NCI-H2107 treated with DMSO at 0.1 percent for 48 hours (cell line): ENCODE data around the gene NSDHL.
"Not testable (repeated sequence)": the region's sequence is repeated elsewhere in the genome, so short reads cannot be mapped to it uniquely, and the experiment has no call there.

ENCODE experiments used
- DNase-seq: peaks from one replicate; lab custom pipeline; 2025; ENCODE audit not compliant: unreplicated experiment; lab: John Stamatoyannopoulos, UW

The NSDHL gene

DNA sequence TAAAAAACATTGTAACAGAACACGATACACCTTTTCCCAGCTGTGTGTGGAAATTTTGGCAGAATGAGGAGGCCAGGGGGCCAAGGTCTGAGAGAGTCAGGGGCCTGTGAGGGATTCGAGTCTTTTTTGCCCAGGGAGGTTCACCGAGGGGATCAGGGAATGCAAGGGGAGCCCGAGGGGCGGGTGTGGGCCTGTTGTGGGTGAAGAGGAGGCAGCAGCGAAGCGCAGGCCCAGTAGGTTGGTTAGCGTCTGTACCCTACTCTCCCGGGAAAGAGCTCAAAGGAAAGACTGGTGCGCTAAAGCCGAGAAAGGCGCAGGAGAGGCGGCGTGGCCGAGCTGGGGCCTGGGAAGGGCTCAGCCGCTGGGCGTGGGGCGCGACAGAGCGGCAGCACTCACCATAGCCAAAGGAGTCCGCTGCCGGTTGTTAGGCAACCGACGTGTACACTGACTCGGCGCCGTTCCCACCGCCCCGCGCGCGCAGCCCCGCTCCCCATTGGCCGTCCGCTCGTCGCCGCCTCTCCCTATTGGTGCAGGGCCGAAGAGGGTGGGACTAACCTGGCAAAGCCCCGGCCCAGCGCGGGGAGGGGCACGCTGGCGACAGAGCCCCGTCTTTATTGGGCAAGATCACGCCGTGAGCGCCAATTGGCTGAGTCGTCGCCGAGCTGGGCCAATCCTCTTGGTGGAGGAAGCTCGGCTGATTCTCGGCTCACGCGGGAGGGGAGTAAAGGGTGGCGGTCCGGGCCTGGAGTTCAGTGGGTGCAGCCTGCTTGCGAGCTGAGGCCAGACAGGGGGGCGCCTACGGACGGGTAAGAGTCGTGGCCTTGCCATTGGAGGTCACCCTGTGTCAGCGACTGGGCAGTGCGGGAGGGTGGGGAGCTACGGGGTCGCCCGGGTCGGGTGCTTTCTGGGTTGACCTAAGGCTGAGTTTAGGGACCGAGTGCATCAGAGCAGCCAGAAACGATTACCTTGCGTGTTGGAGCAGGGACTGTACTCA is at the start of gene NSDHL, which contains the start of gene CETN2:
NSDHL (plus strand) TSS at position 752 of the 994 bp plus-strand sequence. CDS start 15,262 bp downstream, outside the sequence.
CETN2 (minus strand) TSS at position 446 of the 994 bp plus-strand sequence; CDS start at position 399, 47 bp downstream.
- peak; percentile 90 for DNase-seq

DNA sequence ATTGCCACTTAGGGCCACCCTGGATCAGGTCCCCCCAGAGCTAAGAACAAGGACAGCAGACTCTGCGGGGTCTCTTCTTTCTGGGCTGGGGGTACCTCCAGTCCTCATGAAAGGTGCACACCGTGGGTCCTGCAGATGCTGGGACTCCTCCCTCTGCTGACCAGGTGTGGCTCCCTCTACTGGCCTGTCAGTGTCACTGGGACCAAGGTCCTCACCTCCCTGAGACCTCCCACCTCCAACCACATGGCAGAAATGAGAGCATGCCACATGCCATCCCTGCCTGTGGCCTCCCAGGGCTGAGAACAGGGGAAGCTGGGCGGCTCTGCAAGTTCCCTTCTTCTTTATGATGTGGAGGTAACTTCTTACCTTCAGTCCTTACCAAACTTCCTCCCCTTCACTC is 43.8 kb upstream of the NSDHL start:
- not testable (repeated sequence) for DNase-seq

DNA sequence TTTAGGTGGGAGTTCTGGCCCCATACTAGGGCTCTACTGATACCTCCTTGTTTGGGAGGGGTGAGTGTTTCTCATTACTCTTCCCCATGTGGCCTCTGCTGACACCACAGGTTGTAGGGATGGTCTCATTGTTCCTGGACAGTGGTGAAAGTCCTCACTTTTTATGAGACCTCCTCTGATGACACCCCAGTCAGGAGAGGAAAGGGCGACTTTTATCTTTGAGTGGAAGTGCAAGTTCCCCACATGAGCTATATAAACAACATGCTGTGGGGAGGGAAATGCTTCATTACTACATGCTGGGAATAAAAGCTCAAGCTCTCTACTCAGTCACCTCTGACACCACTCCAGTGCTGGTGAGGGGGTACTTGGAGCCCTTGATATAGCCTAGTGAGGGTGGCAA is 31.9 kb upstream of the NSDHL start:
- DNase-seq, result no peak

DNA sequence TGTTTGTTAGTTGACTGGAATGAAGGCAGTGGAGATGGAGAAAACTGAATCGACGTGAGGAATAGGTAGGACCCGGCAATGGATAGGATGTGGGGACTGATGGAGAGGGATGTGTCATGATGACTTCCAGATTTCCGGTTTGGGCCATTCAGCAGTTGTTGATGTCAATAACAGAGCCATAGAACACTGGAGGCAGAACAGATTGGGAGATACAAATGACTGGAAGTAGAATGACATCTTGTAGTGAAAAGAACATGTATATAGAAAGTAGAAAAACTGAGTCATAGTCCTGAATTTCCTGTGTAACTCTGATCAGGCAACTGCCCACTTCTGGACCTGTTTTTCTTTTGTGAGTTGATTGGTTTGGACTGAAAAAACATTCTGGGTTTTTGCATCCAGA is 24.8 kb upstream of the NSDHL start:
- DNase-seq, result no peak

DNA sequence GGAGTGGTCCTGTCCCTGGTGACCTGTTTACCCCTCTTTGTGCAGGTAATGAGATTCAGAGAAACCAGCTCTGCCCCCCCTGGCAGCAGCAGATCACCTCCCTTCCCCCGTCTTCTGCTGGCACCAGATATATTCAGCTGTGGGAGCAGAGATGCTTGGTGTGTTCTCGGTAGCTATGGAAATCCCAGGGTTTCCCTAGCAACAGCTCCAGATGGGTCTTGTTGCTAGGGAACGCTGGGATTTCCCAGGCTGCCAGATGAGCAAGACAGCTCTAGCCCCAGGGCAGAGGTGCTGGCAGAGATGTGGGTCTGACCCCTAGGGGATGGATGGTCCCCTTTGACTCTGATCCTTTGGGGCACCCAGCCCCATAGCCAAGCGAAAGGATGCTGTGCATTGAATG is 20.5 kb upstream of the NSDHL start:
- DNase-seq, result no peak

DNA sequence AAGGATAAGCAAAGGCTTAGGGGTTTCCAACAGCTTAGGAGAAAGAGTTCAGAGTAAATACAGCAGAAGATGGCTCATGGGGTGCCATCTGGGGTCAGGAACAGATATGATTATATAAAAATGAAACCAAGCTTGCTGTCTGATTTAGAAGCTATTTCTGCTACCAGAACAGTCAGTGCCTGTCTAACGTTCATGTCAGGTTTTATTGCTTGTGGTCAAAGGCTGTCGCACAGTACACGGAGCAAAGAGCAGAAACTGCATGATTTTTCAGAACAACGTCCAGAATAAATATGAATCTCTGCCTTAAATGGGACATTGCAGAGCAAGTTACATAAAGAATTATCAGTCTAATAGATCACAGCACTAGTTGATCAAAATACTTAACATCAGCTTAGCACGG is 17.7 kb upstream of the NSDHL start:
- no peak for DNase-seq

DNA sequence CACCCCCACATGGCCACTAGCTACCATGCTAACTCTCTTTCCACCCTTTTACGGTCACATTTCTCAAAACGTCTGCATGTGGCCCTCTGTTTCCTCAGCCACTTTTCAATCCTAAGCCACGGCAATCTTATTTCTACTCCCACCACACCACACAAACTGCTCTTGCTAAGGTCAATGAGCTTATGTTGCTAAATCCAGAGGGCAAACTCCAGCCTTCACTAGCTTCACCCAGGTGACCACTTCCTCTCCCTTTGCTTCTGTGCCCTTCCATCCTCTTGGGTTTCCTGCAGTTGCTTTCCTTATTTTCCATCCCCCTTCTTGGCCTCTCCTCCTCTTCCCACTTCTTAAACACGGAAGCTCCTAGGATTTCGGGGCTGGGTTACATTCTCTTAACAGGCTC is 16.8 kb upstream of the NSDHL start:
- DNase-seq, result no peak

DNA sequence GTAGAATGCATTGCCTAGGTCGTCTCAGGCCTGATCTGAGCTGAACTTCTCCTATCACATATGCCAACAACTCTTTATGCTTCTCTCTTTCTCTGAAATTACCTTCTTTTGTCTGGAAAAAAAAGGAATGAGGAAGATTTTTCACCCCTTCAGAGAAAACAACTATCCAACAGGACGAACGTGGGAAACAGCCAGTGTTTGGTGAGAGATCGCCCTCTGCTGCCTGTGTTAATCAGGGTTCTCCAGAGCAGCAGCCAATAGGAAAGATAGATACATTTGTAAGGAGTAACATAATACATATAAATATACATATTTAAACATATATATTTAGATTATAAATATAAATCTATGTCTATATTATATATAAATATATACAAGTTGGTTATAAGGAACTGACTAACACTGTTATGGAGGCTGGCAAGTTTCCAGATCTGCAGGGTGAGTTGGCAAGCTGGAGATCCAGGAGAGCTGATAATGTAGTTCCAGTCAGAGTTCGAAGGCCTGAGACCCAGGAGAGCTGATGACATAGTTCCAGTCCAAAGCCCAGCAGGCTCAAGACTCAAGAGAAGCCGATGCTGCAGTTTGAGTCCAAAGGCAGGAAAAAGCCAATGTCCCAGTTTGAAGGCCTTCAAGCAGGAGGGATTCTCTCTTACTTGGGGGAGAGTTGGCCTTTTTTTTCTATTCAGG is 13.6 kb upstream of the NSDHL start:
- DNase-seq, result peak; percentile 3

DNA sequence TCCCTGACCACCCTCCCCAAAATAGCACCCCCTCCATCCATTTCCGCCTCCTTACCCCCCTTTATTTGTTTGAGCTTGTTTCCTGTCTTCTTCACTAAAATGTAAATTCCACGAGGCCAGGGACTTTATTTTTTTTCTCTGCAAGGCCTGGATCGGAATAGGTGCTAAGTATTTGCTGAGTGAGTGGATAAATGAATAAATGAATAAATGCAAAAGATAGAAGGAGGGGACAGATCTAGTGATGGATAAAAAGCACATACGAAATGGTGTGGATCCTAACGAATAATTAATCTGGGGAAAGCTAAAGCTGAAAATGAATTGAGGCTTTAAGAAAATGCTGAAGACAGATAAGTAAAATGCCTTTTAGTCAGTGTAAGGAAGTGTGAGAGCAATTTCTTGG is 12.5 kb upstream of the NSDHL start:
- DNase-seq, result no peak

DNA sequence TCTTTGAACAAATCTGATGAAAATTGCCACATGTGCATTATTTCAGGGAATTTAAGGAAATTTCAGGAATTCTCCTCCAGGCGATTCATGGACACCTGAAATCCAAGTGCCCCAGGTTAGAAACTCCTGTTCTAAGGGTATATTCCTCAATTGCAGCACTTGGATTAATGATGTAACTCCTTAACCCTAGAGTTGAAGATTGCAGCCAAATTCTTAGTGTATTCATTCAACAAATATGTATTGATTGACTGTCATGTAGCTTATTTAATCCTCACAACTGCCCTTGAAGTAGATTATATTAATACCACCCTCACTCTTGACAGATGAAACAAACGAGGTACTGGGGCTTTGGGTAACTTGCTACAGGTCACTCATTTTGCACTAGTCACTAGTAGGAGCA is 11.6 kb upstream of the NSDHL start:
- no peak for DNase-seq

DNA sequence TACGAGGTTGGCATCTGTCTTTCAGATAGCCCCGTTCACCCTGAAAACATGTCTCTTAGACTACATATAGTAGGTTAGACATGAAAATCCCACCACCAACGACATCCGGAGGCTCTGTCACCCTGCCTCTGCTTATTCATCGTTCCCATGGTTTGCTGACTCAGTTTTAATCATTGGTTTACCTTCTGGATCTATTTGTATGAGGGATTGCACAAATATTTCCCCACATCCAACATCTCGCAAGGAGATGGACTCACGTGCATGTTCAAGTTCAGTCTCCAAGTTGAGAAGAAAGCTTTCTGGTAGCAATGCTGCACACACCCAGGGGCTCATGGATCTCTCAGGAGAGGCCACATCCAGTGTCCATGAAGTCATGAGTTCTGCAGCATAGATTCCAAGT is 11.1 kb upstream of the NSDHL start:
- DNase-seq, result no peak

DNA sequence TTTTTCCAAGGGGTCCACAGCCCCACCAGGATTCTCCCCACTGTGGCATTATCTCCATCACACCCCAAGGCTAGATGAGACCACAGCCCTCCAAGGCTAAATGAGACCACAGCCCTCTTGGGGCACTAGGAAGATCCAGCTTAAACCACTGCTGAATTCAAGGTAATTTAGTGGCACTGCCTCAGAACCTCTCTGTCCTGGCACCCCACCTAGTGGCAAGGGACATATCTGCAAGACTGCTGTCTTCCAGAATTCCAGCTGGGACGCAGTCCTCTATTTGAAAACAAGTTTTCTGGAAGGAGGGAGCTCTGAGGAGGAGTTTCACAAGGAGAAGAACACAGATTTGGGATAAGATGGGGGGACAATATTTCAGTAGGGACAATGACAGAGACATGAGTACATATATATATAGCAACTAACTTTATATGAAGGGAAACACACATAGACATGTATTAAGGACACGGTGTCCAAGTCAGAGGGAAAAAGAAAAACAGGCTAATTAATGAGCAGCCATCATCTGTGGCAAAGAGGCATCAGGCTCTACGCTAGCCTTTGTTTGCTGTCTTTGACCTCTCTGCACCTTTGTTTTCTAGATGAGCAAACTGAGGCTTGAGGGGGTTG is 9.6 kb upstream of the NSDHL start:
- peak; percentile 34 for DNase-seq

DNA sequence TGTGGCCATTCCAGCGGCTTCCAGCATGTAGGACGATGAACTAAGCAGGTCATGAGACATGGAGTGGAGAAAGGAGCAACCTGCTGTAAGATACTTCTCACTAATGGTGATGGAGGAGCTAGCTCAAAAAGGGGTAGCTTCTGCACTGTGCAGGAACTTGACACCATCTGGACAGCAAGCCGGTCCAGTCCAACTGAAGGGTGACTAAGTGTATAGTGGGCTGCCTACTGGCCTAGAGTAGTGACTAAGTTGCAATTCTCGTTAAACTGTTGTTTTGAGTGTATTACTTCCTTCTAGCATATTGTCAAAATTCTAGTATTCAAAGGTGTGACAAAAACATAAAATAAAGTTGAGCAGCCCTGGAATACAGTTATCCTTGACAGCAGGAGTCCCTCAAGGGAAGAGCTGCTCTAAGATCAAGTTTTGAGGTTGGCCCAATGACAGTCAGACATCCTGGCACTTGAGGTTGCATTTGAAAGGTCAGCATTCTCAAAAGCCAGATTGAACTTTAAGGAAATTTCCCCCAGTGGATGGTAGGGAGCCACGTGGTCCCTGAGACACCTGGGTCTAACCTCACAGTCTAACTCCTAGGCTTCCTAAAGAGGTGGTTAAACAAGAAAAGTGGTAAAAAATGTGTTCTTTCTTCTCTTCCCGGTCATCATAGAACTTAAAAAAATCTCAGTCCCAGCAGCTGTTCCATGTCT is 8.3 kb upstream of the NSDHL start:
- DNase-seq, result no peak

DNA sequence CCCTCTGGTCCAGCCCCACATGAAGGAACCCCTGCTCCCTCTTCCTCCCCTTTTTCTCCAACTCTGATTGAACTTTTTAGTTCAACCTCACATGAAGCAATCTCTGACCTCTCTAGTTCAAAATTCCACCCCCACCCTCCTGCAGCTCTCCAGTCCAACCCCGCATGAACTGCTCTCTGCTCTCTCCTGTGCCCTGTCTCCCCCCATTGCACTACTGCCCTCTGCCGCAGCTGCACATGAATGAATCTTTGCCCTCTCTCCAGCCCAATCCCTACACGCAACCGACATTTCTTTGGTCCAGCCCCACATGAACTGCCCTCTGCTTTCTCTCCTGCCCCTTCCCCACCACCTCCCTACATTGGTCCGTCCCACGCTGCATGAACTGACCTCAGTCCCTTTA is 7.2 kb upstream of the NSDHL start:
- DNase-seq, result no peak

DNA sequence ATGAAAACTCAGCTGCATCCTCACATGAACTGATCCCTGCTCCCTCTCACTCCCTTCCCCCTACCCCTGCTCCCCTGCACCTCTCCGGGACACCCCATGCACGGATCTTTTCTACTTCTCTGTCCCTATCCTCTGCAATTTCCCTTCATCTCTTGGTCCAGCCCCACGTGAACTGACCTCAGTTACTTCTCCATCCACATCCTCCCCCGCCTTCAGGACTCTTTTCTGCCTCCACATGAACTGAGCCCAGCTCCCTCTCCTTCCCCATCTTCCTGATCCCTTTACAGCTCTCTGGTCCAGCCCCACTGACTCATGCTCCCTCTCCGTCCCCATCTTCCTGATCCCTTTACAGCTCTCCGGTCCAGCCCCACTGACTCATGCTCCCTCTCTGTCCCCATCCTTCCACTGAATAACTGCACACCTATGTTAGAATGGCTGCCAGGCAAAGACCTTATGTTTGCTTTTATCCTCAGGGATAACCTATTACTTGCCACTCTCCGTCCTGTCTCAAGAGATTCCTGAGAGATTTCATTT is 6.0 kb upstream of the NSDHL start:
- no peak for DNase-seq

DNA sequence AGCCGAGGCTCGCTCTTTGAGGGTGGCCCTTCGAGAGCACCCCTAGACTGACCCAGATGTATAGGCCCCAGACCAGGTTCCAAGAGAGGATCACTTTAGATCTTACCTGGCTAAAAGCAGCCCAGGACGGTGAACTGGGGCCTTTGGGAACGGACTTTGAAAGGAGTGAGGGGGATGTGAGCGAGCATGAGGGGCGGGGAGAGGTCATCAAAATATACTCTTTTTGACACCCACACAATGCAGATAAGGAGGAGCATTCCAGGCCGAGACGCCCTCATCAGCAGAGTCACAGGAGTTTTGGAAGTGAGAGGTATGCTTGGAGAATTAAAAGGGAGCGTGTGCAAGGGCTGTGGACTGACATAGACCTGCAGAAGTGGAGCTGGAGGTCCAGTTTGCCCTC is 528 bp downstream of the NSDHL start:
- no peak for DNase-seq

DNA sequence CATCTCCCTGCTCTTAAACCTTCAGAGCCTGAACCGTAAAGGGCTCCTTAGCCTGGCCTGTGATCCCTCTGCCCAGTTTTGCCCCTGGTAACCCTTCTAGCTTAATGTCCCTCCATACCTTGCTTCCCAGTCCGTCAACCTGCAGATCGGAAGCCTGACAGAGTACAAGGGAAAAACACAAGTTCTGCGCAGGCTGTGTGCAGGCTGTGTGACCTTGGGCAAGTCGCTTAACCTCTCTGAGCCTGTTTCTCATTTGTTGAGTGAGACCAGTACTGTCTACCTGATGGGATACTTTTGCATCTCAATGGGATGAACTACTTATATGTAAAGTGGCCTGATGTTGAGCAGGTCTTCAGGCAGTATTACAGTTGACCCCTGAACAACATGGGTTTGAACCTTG is 1.7 kb downstream of the NSDHL start:
- no peak for DNase-seq

DNA sequence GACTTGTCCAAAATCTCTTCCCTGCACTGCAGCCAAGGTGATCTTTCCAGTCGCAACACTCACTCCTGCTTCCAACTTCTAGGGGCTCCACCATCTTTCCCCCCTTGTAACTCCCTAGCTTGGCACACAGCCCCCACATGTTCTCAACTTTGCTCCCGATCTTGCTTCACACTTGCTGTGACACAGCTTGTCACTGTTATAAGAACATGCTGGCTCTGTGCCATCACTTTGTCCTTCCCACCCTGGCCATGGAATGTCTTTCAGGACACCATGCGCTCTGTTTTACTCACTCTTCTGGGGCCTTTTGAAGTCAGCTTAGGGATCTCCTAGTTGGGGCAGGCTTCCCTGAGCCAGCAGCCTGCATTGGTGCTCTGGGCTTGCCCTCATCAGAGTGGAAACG is 2.5 kb downstream of the NSDHL start:
- DNase-seq, result no peak

DNA sequence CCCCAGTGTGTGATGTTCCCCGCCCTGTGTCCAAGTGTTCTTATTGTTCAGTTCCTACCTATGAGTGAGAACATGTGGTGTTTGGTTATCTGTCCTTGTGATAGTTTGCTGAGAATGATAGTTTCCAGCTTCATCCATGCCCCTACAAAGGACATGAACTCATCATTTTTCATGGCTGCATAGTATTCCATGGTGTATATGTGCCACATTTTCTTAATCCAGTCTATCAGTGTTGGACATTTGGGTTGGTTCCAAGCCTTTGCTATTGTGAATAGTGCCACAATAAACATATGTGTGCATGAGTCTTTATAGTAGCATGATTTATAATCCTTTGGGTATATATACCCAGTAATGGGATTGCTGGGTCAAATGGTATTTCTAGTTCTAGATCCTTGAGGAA is 4.6 kb downstream of the NSDHL start:
- DNase-seq, result not testable (repeated sequence)

DNA sequence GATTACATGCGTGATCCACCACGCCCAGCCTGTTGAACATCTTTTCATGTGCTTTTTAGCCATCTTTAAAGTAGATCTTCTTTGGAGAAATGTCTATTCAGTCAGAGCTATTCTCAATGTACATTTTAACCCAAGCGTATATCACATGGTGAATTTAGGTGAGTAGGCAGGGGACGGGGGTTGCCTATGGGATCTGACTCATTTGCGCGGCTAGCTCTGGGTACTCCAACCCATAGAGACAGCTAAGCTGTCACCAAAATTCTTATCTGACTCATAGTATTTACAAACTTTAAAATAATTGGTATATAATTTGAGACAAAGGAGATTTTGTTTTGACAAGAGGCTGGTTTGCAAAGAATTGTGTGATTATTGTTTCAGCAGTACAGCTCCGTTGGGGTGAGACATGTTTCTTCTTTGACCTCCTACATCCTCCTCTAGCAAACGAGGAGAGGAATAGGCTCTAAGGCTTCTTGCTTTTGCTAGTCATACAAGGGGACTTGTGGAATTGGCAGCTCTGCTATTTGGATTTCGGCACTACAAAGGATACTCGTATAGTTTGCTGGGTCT is 12.0 kb downstream of the NSDHL start:
- no peak for DNase-seq
